SU-DHL-6 (cell line): ENCODE data around the gene CDK14.
"Not testable (repeated sequence)": the region's sequence is repeated elsewhere in the genome, so short reads cannot be mapped to it uniquely, and the experiment has no call there.

Source experiments
- H2AFZ ChIP-seq: fragments of 200-600 bp; sonication (generic); 2 replicates; pipeline ENCODE4 v1.6.1; 2014; ENCODE audit warnings: low read depth, mild to moderate bottlenecking, moderate library complexity, mixed read lengths, antibody characterized with exemption, low read length; ENCODE audit not compliant: severe bottlenecking
- H3F3A ChIP-seq: fragments of 200-600 bp; shearing (Covaris generic); 2 replicates; pipeline ENCODE4 v1.6.0; 2016; ENCODE audit warnings: antibody characterized with exemption, mild to moderate bottlenecking; ENCODE audit not compliant: insufficient read depth
- H3K27ac ChIP-seq: fragments of 200-600 bp; sonication (generic); 2 replicates; pipeline ENCODE4 v1.5.1; 2016; ENCODE audit warnings: low read depth, mild to moderate bottlenecking, low read length, moderate library complexity, mixed read lengths
- H3K27me3 ChIP-seq: fragments of 200-600 bp; sonication (generic), shearing (Covaris generic); 2 replicates; pipeline ENCODE4 v1.6.0; 2014; ENCODE audit warnings: mild to moderate bottlenecking, low read length
- H3K36me3 ChIP-seq: fragments of 200-600 bp; sonication (generic); 2 replicates; pipeline ENCODE4 v1.6.1; 2014; ENCODE audit warnings: mild to moderate bottlenecking, low read length, mixed read lengths
- H3K4me2 ChIP-seq: fragments of 300-600, 200-600 bp; shearing (Covaris generic), sonication (generic); 2 replicates; pipeline ENCODE4 v1.6.0; 2014; ENCODE audit warnings: low read length, low read depth, mild to moderate bottlenecking; ENCODE audit not compliant: poor library complexity, severe bottlenecking
- H3K4me3 ChIP-seq: fragments of 200-600 bp; sonication (generic); 2 replicates; pipeline ENCODE4 v1.5.1; 2014; ENCODE audit warnings: antibody characterized with exemption, low read length, mild to moderate bottlenecking, mixed read lengths; ENCODE audit not compliant: insufficient read depth, poor library complexity, severe bottlenecking
- H3K79me2 ChIP-seq: fragments of 200-600 bp; sonication (generic); 2 replicates; pipeline ENCODE4 v1.6.1; 2014; ENCODE audit warnings: mild to moderate bottlenecking, low read length, moderate library complexity; ENCODE audit not compliant: insufficient read depth
- H3K9ac ChIP-seq: fragments of 200-600 bp; sonication (generic); 2 replicates; pipeline ENCODE4 v1.7.0; 2014; ENCODE audit warnings: mild to moderate bottlenecking, low read length
- H3K9me2 ChIP-seq: fragments of 200-600 bp; sonication (generic); replicated peaks from 2 replicates; pipeline ENCODE4 v1.6.1; 2014; ENCODE audit warnings: low read length; ENCODE audit not compliant: insufficient read depth
- H3K9me3 ChIP-seq: fragments of 200-600 bp; sonication (generic); 2 replicates; pipeline ENCODE4 v1.6.1; 2014; ENCODE audit warnings: low read length, mixed read lengths; ENCODE audit not compliant: insufficient read depth
- H4K20me1 ChIP-seq: fragments of 200-600 bp; sonication (generic); 2 replicates; pipeline ENCODE4 v1.6.1; 2014; ENCODE audit warnings: low read depth, mild to moderate bottlenecking, antibody characterized with exemption, low read length, moderate library complexity, mixed read lengths
- EZH2phosphoT487 ChIP-seq: fragments of 200-600 bp; sonication (generic), shearing (Covaris generic); conservative IDR thresholded peaks from 2 replicates; pipeline ENCODE4 v1.6.1; 2018; ENCODE audit warnings: mild to moderate bottlenecking, antibody characterized with exemption, low read length, moderate library complexity, mixed read lengths
- TF ChIP-seq, protein P1 (sequence below): fragments of 200-600 bp; sonication (generic); IDR thresholded peaks from one replicate; pipeline ENCODE4 v1.5.1; 2017; ENCODE audit warnings: antibody characterized with exemption, mild to moderate bottlenecking, low read length, moderate library complexity; ENCODE audit not compliant: insufficient read depth, poor library complexity, severe bottlenecking

CDK14 gene

DNA sequence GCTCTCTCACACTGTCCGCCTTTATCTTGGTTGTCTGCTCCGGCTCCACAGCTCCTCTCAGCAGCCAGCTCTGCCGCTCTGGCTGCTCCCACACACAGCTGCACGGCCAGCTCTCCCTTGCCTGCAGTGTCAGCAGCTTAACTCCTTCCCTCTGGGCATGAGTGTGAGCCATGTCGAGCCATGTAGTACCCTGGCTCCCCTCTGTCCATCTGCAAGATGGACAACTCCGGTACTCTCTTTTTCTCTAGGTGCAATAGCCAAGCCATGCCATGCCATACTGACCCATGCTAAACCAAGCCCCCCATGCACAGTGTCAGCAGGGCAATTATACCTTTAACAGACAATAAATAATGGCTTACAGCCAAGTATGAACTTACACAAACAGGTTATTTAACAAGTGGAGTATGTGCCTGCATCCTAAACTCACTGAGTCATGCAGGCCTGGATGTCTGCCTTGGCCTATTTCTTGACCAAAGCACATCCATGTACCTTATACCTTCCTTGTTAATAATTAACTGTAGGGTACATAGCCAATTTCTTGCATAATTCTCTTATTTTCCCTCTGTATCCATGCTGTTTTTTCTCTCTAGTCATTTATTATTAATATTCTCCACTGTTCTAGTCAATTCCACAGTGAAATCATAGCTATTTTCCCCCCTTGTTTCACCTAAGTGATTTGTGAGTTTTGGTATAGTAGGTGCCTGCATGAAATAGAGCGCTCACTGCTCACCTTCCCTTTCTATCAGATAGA lies 170.9 kb downstream of the CDK14 start:
- Histone ChIP-seq H2AFZ (no peak overlapping the region), H3K36me3 (peaks cover 63% of the 10 kb centered on the region), H3K27ac (no peak overlapping the region), H3K9ac (no peak overlapping the region), H3K27me3 (no peaks in the 10 kb centered on the region), H3F3A (peaks cover 10% of the 10 kb centered on the region; the same call in 1 of the 2 replicates), H4K20me1 (no peaks in the 10 kb centered on the region), H3K79me2 (peaks cover 100% of the 10 kb centered on the region), H3K4me2 (no peak overlapping the region), H3K9me3 (peaks cover 24% of the 10 kb centered on the region), H3K9me2 (no peaks in the 10 kb centered on the region), H3K4me3 (no peak overlapping the region)
- TF ChIP-seq, protein P1, sequence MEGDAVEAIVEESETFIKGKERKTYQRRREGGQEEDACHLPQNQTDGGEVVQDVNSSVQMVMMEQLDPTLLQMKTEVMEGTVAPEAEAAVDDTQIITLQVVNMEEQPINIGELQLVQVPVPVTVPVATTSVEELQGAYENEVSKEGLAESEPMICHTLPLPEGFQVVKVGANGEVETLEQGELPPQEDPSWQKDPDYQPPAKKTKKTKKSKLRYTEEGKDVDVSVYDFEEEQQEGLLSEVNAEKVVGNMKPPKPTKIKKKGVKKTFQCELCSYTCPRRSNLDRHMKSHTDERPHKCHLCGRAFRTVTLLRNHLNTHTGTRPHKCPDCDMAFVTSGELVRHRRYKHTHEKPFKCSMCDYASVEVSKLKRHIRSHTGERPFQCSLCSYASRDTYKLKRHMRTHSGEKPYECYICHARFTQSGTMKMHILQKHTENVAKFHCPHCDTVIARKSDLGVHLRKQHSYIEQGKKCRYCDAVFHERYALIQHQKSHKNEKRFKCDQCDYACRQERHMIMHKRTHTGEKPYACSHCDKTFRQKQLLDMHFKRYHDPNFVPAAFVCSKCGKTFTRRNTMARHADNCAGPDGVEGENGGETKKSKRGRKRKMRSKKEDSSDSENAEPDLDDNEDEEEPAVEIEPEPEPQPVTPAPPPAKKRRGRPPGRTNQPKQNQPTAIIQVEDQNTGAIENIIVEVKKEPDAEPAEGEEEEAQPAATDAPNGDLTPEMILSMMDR, result no peak
- TF ChIP-seq EZH2phosphoT487, result no peak

DNA sequence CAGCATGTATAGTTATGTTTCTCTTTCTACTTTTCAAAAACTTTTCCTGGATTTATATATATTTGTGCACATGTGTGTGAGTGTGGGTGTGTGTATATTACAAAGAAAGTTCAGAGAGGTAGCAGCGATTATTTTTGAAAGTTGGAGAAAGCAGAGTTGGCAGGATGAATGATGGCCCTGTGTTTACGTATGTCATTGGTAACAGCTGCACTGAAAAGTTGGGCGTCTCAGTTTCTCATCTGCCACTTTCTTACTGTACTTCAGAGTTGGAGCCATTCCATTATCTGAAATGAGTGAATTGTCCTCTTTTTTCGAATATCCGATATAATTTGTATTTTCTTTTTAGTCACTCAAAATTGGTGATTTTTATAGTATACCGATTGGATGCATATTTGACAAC lies 172.2 kb downstream of the CDK14 start:
- Histone ChIP-seq H3K79me2 (peaks cover 100% of the 10 kb centered on the region), H3K9ac (no peak overlapping the region), H2AFZ (no peak overlapping the region), H3F3A (peaks cover 10% of the 10 kb centered on the region; the same call in 1 of the 2 replicates), H3K4me2 (no peak overlapping the region), H3K27ac (no peak overlapping the region), H4K20me1 (no peaks in the 10 kb centered on the region), H3K36me3 (peaks cover 75% of the 10 kb centered on the region), H3K27me3 (no peaks in the 10 kb centered on the region), H3K9me2 (no peaks in the 10 kb centered on the region), H3K9me3 (peaks cover 31% of the 10 kb centered on the region), H3K4me3 (no peak overlapping the region)
- TF ChIP-seq, protein P1, result no peak
- TF ChIP-seq EZH2phosphoT487, result no peak

DNA sequence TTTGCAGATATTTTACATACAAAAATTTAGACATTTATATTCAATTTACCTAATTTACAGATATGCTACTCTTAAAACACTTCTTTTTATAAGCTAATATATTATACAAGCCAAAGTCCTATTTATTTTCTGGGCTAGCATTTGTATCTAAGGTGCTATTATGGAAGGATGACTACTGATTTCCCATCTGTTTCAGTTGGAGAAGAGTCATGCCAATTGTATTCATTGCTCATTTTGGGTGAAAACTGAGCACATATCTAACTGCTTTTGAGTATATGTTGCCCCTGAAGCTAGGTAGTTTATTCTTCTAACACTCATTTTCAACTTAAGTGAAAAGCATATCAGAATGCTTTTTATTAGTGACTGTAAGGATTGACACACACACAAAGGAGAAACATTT lies 172.9 kb downstream of the CDK14 start:
- no peaks in the 10 kb centered on the region for H3K27me3 ChIP-seq
- peaks cover 9% of the 10 kb centered on the region; the same call in 1 of the 2 replicates for H3F3A ChIP-seq
- no peak overlapping the region for H2AFZ ChIP-seq
- no peak overlapping the region for H3K4me2 ChIP-seq
- no peak for TF ChIP-seq EZH2phosphoT487
- TF ChIP-seq, protein P1, result no peak
- no peak overlapping the region for H3K27ac ChIP-seq
- H3K9ac ChIP-seq, result no peak overlapping the region
- H3K79me2 ChIP-seq, result peaks cover 100% of the 10 kb centered on the region
- H3K36me3 ChIP-seq, result peaks cover 75% of the 10 kb centered on the region
- no peak overlapping the region for H3K4me3 ChIP-seq
- H3K9me2 ChIP-seq, result no peaks in the 10 kb centered on the region
- peaks cover 31% of the 10 kb centered on the region for H3K9me3 ChIP-seq
- no peaks in the 10 kb centered on the region for H4K20me1 ChIP-seq

DNA sequence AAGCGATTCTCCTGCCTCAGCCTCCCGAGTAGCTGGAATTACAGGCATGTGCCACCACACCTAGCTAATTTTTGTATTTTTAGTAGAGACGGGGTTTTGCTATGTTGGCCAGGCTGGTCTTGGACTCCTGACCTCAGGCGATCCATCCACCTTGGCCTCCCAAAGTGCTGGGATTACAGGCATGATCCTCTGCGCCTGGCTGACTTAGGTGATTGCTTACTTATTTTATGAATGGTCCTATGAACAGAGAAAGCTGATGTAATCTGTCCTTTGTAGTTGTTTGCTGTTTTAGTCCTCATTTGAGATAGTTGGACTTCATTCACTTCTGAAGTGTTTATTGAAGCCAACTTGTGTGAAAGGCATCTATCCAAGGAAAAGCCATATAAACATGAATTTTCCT lies 173.4 kb downstream of the CDK14 start:
- H2AFZ ChIP-seq, H3K9me2 ChIP-seq, H3K4me2 ChIP-seq, H3K27ac ChIP-seq, H3F3A ChIP-seq, H3K4me3 ChIP-seq, H4K20me1 ChIP-seq, H3K27me3 ChIP-seq, H3K9ac ChIP-seq: not testable (repeated sequence)
- peaks cover 100% of the 10 kb centered on the region for H3K79me2 ChIP-seq
- H3K9me3 ChIP-seq, result peaks cover 31% of the 10 kb centered on the region
- H3K36me3 ChIP-seq, result peaks cover 79% of the 10 kb centered on the region
